ENCODE measurements around the gene MAP6.

GRCh38 chr11:75560644-75561043 is 108.2 kb downstream of the MAP6 start:
- no peak for TF ChIP-seq CTCF (IDR thresholded peaks at IDR 0.05 in 4 of 5, conservative IDR thresholded peaks at IDR 0.05 in 1 of 5)
- no peak for TF ChIP-seq POLR2A (IDR thresholded peaks at IDR 0.05)
